ENCODE data around the gene UPK3BL2. TPM values are rescaled to one million over a fixed set of nuclear protein-coding genes. Genes with fewer than 3 reads are reported as not detected.
"Not testable (repeated sequence)": the region's sequence is repeated elsewhere in the genome, so short reads cannot be mapped to it uniquely, and the experiment has no call there.

The UPK3BL2 gene
- total RNA-seq, 1 experiment from 2014 or later, result 1.4 TPM

GRCh38 chr7:102494473-102495149, 48.9 kb downstream of the UPK3BL2 start:
- not testable (repeated sequence) for DNase-seq (ENCODE audit: low read depth)

DNA sequence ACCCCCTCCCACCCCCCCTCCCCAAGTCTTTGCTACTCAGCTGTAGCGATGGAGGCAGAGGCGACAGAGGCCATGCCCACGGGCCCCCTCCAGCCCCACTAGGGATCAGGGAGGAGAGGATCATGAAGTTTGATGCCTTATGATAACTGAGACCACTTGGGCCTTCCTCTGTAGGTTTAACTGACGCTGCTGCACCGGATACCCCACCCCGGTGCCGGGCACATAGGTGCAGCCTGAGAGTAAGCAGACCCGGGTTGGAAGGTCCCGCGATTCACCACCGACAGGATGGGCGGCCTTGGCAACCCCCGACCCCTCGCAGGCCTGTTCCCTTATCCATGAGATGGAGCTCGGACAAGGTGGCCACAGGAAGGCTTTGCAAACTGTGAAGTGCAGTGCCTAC, 49.5 kb downstream of the UPK3BL2 start:
- DNase-seq (ENCODE audit: low read depth), result not testable (repeated sequence)

DNA sequence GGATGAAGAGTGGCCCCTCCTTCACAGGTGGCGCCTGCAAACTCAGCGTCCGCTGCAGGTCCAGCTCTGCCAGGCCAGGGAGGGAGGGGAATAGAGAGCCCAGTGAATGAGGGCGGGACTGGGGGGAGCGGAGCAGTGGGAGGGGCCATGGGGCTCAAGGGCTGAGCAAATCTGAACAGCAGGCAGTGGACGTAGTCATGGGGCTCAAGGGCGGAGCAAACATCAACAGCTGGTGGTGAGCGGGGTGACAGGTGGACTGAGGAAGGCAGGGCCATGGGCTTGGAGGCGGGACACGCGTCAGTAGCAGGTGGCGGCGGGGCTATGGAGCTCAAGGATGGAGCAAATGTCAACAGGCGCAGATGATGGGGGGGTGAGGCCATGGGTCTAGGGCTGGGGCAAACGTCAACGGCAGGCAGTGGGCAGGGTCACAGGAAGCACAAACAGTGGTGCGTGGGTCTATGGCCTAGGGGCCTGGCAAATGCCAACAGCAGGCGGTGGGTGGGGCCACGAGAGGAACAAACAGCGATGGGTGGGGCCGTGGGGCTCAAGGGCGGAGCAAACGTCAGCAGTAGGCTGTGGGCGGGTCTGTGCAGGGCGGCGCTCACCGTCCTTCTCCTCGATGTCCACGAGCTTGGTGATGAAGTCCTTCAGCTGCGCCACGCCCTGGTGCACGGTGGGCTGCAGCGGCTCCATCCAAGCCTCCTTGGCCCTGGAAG, 50.1 kb downstream of the UPK3BL2 start:
- DNase-seq (ENCODE audit: low read depth), result not testable (repeated sequence)

DNA sequence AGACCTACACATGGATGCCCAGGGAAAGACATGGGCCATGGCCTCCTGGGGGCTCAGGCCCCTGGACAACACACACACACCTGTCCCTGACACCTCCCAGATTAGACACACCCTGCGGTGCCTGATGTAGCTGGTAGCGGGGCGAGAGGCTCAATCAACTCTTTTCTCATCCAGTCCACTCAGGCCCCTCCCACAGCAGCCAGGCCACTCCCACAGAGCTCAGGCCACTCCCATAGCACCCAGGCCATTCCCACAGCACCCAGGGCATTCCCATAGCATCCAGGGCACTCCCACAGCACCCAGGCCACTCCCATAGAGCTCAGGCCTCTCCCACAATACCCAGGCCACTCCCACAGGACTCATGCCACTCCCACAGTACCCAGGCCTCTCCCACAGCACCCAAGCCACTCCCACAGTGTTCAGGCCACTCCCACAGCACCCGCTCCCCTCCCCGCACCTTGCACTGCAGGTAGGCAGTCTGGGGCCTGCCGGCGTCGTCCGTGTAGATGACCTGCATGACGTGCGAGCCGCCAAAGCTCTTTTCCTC, 52.9 kb downstream of the UPK3BL2 start:
- DNase-seq (ENCODE audit: low read depth), result not testable (repeated sequence)

Other genes with a start within 250 kb of the UPK3BL2 start
- not detected in 2 replicates for gene SPDYE6, start 187.3 kb downstream of the UPK3BL2 start, total RNA-seq (2014; rRNA removed; shearing (Covaris generic))
- 52.5 and 64.1 TPM in 2 replicates for gene PRKRIP1, start 147.3 kb downstream of the UPK3BL2 start, total RNA-seq (2014; rRNA removed; shearing (Covaris generic))
- 42.8 and 59.5 TPM in 2 replicates for gene ORAI2, start 110.1 kb downstream of the UPK3BL2 start, total RNA-seq (2014; rRNA removed; shearing (Covaris generic))
- 34.6 and 66.4 TPM in 2 replicates for gene ALKBH4, start 78.8 kb downstream of the UPK3BL2 start, total RNA-seq (2014; rRNA removed; shearing (Covaris generic))
- 112 and 165 TPM in 2 replicates for gene LRWD1, start 78.7 kb downstream of the UPK3BL2 start, total RNA-seq (2014; rRNA removed; shearing (Covaris generic))
- gene POLR2J, start 64.8 kb downstream of the UPK3BL2 start, total RNA-seq (2014; rRNA removed; shearing (Covaris generic)), result 41.0 and 60.1 TPM in 2 replicates
- 0.95 TPM in 1 of 2 replicates, not detected in the other for gene RASA4B, start 25.9 kb downstream of the UPK3BL2 start, total RNA-seq (2014; rRNA removed; shearing (Covaris generic))
- gene SPDYE2, start 7.5 kb upstream of the UPK3BL2 start, total RNA-seq (2014; rRNA removed; shearing (Covaris generic)), result not detected in 2 replicates
- gene POLR2J3, start 28.9 kb upstream of the UPK3BL2 start, total RNA-seq (2014; rRNA removed; shearing (Covaris generic)), result 6.5 and 13.9 TPM in 2 replicates
- gene RASA4, start 73.1 kb upstream of the UPK3BL2 start, total RNA-seq (2014; rRNA removed; shearing (Covaris generic)), result 1.8 and 7.7 TPM in 2 replicates
- 19.8 and 20.9 TPM in 2 replicates for gene UPK3BL1, start 99.1 kb upstream of the UPK3BL2 start, total RNA-seq (2014; rRNA removed; shearing (Covaris generic))
- not detected in 2 replicates for gene SPDYE2B, start 106.6 kb upstream of the UPK3BL2 start, total RNA-seq (2014; rRNA removed; shearing (Covaris generic))
- 0.27 and 1.4 TPM in 2 replicates for gene POLR2J2, start 128.0 kb upstream of the UPK3BL2 start, total RNA-seq (2014; rRNA removed; shearing (Covaris generic))
- 16.3 and 18.4 TPM in 2 replicates for gene FAM185A, start 205.3 kb upstream of the UPK3BL2 start, total RNA-seq (2014; rRNA removed; shearing (Covaris generic))

Data from Daoy (cell line).